AG09309 (cell line): Measurements from ENCODE around the gene USP17L20.
"Not testable (repeated sequence)": the region's sequence is repeated elsewhere in the genome, so short reads cannot be mapped to it uniquely, and the experiment has no call there.

ENCODE experiments used
- DNase-seq: peaks from one replicate; pipeline ENCODE4 v3.0.0-alpha.2; 2010; ENCODE audit warnings: low read depth
- H3K4me3 ChIP-seq: 2 replicates; pipeline ENCODE4 v1.5.1; 2011; ENCODE audit warnings: mild to moderate bottlenecking, low read depth, low read length, moderate library complexity; ENCODE audit not compliant: control insufficient read depth

USP17L20 gene, protein sequence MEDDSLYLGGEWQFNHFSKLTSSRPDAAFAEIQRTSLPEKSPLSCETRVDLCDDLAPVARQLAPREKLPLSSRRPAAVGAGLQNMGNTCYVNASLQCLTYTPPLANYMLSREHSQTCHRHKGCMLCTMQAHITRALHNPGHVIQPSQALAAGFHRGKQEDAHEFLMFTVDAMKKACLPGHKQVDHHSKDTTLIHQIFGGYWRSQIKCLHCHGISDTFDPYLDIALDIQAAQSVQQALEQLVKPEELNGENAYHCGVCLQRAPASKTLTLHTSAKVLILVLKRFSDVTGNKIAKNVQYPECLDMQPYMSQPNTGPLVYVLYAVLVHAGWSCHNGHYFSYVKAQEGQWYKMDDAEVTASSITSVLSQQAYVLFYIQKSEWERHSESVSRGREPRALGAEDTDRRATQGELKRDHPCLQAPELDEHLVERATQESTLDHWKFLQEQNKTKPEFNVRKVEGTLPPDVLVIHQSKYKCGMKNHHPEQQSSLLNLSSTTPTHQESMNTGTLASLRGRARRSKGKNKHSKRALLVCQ

DNA sequence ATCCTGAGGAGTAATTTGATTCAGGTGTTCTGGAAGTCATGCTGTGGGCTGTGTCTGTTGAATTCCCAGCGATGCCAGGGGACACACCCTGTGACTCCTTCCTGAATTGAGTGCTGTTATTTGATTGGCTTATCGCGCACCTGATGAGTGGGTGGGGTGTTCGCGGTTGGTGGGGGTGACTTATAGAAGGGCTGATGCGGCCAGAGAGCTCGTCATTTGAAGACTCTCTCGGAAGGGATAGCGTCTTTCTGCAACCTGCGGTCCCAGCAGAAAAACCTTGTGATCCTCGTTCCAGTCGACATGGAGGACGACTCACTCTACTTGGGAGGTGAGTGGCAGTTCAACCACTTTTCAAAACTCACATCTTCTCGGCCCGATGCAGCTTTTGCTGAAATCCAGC lies at the start of gene USP17L20:
Gene USP17L20, plus strand, starts transcription at position 301 of the 400 bp plus-strand sequence. Its CDS starts 0 bp downstream, at position 301.
- not testable (repeated sequence) for H3K4me3 ChIP-seq, DNase-seq

DNA sequence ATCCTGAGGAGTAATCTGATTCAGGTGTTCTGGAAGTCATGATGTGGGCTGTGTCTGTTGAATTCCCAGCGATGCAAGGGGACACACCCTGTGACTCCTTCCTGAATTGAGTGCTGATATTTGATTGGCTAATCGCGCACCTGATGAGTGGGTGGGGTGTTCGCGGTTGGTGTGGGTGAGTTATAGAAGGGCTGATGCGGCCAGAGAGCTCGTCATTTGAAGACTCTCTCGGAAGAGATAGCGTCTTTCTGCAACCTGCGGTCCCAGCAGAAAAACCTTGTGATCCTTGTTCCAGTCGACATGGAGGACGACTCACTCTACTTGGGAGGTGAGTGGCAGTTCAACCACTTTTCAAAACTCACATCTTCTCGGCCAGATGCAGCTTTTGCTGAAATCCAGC lies 47.6 kb upstream of the USP17L20 start, which contains the start of gene USP17L10:
Gene USP17L10, plus strand, starts transcription at position 301 of the 400 bp plus-strand sequence. Its CDS starts 0 bp downstream, at position 301.
- H3K4me3 ChIP-seq, DNase-seq: not testable (repeated sequence)

DNA sequence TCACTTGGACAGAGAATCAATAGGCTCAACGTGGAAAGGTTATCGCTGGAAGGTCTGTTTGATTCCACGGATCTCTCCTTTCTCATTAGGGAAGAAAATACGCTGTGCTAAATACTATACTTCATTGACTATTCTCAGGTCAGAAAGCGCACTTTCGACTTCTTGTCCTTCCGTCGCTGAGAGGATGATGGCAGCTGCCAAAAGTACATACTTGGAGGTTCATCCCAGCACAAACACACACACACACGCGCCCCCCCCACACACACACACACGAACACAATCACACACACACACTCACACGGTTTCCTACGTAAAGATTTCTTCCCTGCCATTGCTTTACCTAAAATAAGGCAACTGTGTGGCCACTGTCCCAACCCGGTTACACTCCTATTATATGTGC lies 43.2 kb upstream of the USP17L20 start:
- not testable (repeated sequence) for DNase-seq, H3K4me3 ChIP-seq

DNA sequence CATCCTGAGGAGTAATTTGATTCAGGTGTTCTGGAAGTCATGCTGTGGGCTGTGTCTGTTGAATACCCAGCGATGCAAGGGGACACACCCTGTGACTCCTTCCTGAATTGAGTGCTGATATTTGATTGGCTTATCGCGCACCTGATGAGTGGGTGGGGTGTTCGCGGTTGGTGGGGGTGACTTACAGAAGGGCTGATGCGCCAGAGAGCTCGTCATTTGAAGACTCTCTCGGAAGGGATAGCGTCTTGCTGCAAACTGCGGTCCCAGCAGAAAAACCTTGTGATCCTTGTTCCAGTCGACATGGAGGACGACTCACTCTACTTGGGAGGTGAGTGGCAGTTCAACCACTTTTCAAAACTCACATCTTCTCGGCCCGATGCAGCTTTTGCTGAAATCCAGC lies 42.8 kb upstream of the USP17L20 start, which contains the start of gene USP17L11:
Gene USP17L11, plus strand, starts transcription at position 301 of the 400 bp plus-strand sequence. Its CDS starts 0 bp downstream, at position 301.
- not testable (repeated sequence) for H3K4me3 ChIP-seq, DNase-seq

GRCh38 chr4:9219852-9220251 lies 38.1 kb upstream of the USP17L20 start, which contains the start of gene USP17L12:
Gene USP17L12 (plus strand): TSS chr4:9220152. CDS start chr4:9220152, 0 bp downstream.
- not testable (repeated sequence) for DNase-seq, H3K4me3 ChIP-seq

GRCh38 chr4:9224596-9224995 lies 33.3 kb upstream of the USP17L20 start, which contains the start of gene USP17L13:
Gene USP17L13 (plus strand): TSS chr4:9224896. CDS start chr4:9224896, 0 bp downstream.
- DNase-seq: not testable (repeated sequence)

DNA sequence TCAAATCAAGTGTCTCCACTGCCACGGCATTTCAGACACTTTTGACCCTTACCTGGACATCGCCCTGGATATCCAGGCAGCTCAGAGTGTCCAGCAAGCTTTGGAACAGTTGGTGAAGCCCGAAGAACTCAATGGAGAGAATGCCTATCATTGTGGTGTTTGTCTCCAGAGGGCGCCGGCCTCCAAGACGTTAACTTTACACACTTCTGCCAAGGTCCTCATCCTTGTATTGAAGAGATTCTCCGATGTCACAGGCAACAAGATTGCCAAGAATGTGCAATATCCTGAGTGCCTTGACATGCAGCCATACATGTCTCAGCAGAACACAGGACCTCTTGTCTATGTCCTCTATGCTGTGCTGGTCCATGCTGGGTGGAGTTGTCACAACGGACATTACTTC lies 27.7 kb upstream of the USP17L20 start:
- not testable (repeated sequence) for H3K4me3 ChIP-seq, DNase-seq

More at GRCh38 chr4:9224596-9224995, 33.3 kb upstream of the USP17L20 start, which contains the start of gene USP17L13:
- H3K4me3 ChIP-seq: not testable (repeated sequence)

DNA sequence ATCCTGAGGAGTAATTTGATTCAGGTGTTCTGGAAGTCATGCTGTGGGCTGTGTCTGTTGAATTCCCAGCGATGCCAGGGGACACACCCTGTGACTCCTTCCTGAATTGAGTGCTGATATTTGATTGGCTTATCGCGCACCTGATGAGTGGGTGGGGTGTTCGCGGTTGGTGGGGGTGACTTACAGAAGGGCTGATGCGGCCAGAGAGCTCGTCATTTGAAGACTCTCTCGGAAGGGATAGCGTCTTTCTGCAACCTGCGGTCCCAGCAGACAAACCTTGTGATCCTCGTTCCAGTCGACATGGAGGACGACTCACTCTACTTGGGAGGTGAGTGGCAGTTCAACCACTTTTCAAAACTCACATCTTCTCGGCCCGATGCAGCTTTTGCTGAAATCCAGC lies 23.8 kb upstream of the USP17L20 start, which contains the start of gene USP17L15:
Gene USP17L15, plus strand, starts transcription at position 301 of the 400 bp plus-strand sequence. Its CDS starts 0 bp downstream, at position 301.
- not testable (repeated sequence) for DNase-seq

GRCh38 chr4:9238461-9238860 lies 19.5 kb upstream of the USP17L20 start:
- DNase-seq: not testable (repeated sequence)

More for the DNA sequence above, 23.8 kb upstream of the USP17L20 start, which contains the start of gene USP17L15:
- not testable (repeated sequence) for H3K4me3 ChIP-seq

DNA sequence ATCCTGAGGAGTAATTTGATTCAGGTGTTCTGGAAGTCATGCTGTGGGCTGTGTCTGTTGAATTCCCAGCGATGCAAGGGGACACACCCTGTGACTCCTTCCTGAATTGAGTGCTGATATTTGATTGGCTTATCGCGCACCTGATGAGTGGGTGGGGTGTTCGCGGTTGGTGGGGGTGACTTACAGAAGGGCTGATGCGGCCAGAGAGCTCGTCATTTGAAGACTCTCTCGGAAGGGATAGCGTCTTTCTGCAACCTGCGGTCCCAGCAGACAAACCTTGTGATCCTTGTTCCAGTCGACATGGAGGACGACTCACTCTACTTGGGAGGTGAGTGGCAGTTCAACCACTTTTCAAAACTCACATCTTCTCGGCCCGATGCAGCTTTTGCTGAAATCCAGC lies 14.3 kb upstream of the USP17L20 start, which contains the start of gene USP17L17:
Gene USP17L17, plus strand, starts transcription at position 301 of the 400 bp plus-strand sequence. Its CDS starts 0 bp downstream, at position 301.
- H3K4me3 ChIP-seq: not testable (repeated sequence)

More at GRCh38 chr4:9238461-9238860, 19.5 kb upstream of the USP17L20 start:
- not testable (repeated sequence) for H3K4me3 ChIP-seq

DNA sequence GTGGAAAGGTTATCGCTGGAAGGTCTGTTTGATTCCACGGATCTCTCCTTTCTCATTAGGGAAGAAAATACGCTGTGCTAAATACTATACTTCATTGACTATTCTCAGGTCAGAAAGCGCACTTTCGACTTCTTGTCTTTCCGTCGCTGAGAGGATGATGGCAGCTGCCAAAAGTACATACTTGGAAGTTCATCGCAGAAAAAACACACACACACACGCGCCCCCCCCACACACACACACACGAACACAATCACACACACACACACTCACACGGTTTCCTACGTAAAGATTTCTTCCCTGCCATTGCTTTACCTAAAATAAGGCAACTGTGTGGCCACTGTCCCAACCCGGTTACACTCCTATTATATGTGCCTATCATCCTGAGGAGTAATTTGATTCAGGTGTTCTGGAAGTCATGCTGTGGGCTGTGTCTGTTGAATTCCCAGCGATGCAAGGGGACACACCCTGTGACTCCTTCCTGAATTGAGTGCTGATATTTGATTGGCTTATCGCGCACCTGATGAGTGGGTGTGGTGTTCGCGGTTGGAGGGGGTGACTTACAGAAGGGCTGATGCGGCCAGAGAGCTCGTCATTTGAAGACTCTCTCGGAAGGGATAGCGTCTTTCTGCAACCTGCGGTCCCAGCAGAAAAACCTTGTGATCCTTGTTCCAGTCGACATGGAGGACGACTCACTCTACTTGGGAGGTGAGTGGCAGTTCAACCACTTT lies 9.8 kb upstream of the USP17L20 start, which contains the start of gene USP17L18:
Gene USP17L18, plus strand, starts transcription at position 678 of the 728 bp plus-strand sequence. Its CDS starts 0 bp downstream, at position 678.
- H3K4me3 ChIP-seq, DNase-seq: not testable (repeated sequence)

More for the DNA sequence above, 14.3 kb upstream of the USP17L20 start, which contains the start of gene USP17L17:
- DNase-seq: not testable (repeated sequence)

DNA sequence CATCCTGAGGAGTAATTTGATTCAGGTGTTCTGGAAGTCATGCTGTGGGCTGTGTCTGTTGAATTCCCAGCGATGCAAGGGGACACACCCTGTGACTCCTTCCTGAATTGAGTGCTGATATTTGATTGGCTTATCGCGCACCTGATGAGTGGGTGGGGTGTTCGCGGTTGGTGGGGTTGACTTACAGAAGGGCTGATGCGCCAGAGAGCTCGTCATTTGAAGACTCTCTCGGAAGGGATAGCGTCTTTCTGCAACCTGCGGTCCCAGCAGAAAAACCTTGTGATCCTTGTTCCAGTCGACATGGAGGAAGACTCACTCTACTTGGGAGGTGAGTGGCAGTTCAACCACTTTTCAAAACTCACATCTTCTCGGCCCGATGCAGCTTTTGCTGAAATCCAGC lies 4.8 kb upstream of the USP17L20 start, which contains the start of gene USP17L19:
Gene USP17L19, plus strand, starts transcription at position 301 of the 400 bp plus-strand sequence. Its CDS starts 0 bp downstream, at position 301.
- not testable (repeated sequence) for H3K4me3 ChIP-seq

DNA sequence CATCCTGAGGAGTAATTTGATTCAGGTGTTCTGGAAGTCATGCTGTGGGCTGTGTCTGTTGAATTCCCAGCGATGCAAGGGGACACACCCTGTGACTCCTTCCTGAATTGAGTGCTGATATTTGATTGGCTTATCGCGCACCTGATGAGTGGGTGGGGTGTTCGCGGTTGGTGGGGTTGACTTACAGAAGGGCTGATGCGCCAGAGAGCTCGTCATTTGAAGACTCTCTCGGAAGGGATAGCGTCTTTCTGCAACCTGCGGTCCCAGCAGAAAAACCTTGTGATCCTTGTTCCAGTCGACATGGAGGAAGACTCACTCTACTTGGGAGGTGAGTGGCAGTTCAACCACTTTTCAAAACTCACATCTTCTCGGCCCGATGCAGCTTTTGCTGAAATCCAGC lies 4.6 kb downstream of the USP17L20 start, which contains the start of gene USP17L21:
Gene USP17L21, plus strand, starts transcription at position 301 of the 400 bp plus-strand sequence. Its CDS starts 0 bp downstream, at position 301.
- H3K4me3 ChIP-seq, DNase-seq: not testable (repeated sequence)

More for the DNA sequence above, 4.8 kb upstream of the USP17L20 start, which contains the start of gene USP17L19:
- not testable (repeated sequence) for DNase-seq

GRCh38 chr4:9267319-9267718 lies 9.4 kb downstream of the USP17L20 start, which contains the start of gene USP17L22:
Gene USP17L22 (plus strand): TSS chr4:9267619. CDS start chr4:9267619, 0 bp downstream.
- not testable (repeated sequence) for DNase-seq, H3K4me3 ChIP-seq

DNA sequence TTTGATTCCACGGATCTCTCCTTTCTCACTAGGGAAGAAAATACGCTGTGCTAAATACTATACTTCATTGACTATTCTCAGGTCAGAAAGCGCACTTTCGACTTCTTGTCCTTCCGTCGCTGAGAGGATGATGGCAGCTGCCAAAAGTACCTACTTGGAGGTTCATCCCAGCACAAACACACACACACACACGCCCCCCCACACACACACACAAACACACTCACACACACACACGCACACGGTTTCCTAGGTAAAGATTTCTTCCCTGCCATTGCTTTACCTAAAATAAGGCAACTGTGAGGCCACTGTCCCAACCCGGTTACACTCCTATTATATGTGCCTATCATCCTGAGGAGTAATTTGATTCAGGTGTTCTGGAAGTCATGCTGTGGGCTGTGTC lies 13.8 kb downstream of the USP17L20 start:
- DNase-seq, H3K4me3 ChIP-seq: not testable (repeated sequence)
